Loucy (cell line): ENCODE data around the gene TMEM168.

Experiments used
- CTCF ChIP-seq: fragments of 200-600 bp; sonication (generic); conservative IDR thresholded peaks from 2 replicates; pipeline ENCODE4 v1.5.1; 2014; ENCODE audit warnings: mild to moderate bottlenecking, antibody characterized with exemption, low read length
- EZH2phosphoT487 ChIP-seq: fragments of 200-600 bp; IDR thresholded peaks from 2 replicates; pipeline ENCODE4 v1.6.1; 2018; ENCODE audit warnings: antibody characterized with exemption, mild to moderate bottlenecking, moderate library complexity, borderline replicate concordance

GRCh38 chr7:112791465-112792168, 1.4 kb upstream of the TMEM168 start:
- no peak for TF ChIP-seq CTCF
- TF ChIP-seq EZH2phosphoT487, result no peak
